Liver (tissue), 3 donors: ENCODE measurements around the gene EIF3F.

Source experiments
- CTCF ChIP-seq: fragments of 150-350 bp; IDR thresholded peaks from 2 replicates; pipeline ENCODE4 v1.5.1; 2017; ENCODE audit warnings: improper control_type of control experiment, low read depth, low read length; ENCODE audit not compliant: missing input control
- GABPA ChIP-seq, 2 donors: IDR thresholded peaks in 1 of 2; conservative IDR thresholded peaks in 1 of 2; 2 replicates each; pipeline ENCODE4 v1.6.1; 2016; ENCODE audit warnings: antibody characterized with exemption in 2 of 2, mild to moderate bottlenecking in 1 of 2, moderate library complexity in 1 of 2
- MAX ChIP-seq: IDR thresholded peaks from 2 replicates; pipeline ENCODE4 v1.6.1; 2016; ENCODE audit warnings: antibody characterized with exemption
- REST ChIP-seq: IDR thresholded peaks from 2 replicates; pipeline ENCODE4 v1.6.1; 2016; ENCODE audit warnings: antibody characterized with exemption, mild to moderate bottlenecking
- RXRA ChIP-seq, 2 donors: IDR thresholded peaks; 2 replicates each; pipeline ENCODE4 v1.6.1; 2017 to 2018; ENCODE audit warnings: antibody characterized with exemption in 2 of 2, mild to moderate bottlenecking in 1 of 2
- TAF1 ChIP-seq: conservative IDR thresholded peaks from 2 replicates; pipeline ENCODE4 v1.6.1; 2016; ENCODE audit warnings: antibody characterized with exemption, mild to moderate bottlenecking
- YY1 ChIP-seq: IDR thresholded peaks from 2 replicates; pipeline ENCODE4 v1.6.1; 2016; ENCODE audit warnings: antibody characterized with exemption, mild to moderate bottlenecking
- donor health status: healthy.
- donor health status: healthy.

GRCh38 chr11:7964261-7964660 is 22.9 kb upstream of the EIF3F start:
- TF ChIP-seq CTCF (no peak), YY1 (no peak), TAF1 (no peak), REST (no peak), GABPA (IDR thresholded peaks at IDR 0.05 in 1 of 2, conservative IDR thresholded peaks at IDR 0.05 in 1 of 2) (no peak), MAX (no peak), RXRA (IDR thresholded peaks at IDR 0.05) (no peak)
